Activated CD4-positive, CD25-positive, alpha-beta regulatory T cell (primary cell): Measurements from ENCODE around the gene RAB3B.
"Not testable (repeated sequence)": the region's sequence is repeated elsewhere in the genome, so short reads cannot be mapped to it uniquely, and the experiment has no call there.

ENCODE experiments used
- DNase-seq, 4 experiments: peaks; one replicate each; lab custom pipeline; 2025; lab: John Stamatoyannopoulos, UW

The RAB3B gene

DNA sequence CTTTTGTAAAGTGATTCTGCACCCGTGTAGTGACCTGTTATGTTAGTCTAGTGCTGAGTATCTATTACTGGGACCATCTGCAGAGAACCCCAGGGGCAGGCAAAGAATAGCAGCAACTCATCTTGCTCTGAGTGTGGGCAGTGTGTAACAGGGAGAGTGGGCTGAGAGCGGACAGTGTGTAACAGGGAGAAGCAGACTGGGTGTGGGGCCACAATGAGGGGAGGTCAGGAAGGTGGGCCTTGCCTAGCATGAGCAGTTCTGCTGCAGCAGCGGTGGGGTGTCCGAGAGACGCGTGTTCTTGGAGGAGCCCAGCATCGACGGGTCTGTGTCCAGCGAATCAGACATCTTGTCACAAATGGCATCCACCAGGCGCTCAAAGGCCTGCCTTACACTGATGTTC is 70.8 kb downstream of the RAB3B start:
- DNase-seq, result no peak

DNA sequence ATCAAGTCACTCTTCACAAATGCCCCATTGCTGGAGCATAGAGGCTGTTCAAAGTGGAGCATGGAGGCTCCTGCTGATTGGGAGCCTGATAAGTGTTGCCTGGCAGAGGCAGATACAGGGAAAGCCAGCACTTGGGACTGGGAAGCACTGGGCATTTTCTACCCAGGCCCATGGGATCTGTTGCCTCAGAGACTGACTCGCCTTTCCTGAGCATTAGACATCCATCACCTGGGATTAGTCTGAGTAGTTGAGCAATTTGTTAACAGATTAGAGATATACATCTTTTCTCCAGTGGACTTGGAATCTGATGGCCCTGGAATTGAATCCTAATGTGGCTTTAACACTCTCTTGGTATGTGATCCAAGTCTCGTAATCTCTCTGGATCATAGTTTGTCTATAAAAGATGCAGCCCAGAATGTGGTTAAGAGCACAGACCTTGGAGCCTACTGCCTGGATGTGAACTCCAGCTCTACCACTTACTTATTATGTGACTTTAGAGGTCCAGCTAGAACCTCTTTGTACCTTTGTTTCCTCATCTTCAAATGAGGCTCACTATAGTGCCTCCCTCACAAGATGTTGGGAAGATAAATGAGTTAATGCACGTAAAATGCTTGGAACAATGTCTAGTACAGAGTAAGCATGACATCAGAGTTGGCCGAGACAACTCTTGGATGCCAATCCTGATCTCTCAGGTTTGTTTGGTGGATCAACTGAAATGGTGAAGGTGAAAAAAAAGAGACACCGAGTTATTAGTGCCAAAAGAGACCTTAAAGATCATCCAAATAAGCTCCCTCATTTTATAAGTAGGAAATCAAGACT is 73.7 kb downstream of the RAB3B start:
- no peak for DNase-seq

DNA sequence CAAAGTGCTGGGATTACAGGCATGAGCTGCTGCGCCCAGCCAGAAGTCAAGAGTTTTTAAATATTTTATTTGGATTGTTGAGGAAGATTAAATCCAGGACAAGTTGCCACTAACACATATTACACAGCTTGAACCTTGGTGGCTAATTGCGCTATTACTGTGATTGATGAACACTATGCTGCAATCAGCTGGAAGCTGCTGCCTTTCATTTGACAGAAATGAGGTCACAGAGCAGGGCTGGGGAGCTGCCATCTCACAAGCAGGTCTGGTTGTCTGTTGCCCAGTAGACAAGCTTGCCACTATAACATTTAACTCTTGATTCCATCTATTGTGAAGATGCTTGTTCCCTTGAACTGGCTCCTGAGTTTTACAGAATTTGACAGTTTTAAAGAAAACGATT is 74.5 kb downstream of the RAB3B start:
- no peak for DNase-seq

DNA sequence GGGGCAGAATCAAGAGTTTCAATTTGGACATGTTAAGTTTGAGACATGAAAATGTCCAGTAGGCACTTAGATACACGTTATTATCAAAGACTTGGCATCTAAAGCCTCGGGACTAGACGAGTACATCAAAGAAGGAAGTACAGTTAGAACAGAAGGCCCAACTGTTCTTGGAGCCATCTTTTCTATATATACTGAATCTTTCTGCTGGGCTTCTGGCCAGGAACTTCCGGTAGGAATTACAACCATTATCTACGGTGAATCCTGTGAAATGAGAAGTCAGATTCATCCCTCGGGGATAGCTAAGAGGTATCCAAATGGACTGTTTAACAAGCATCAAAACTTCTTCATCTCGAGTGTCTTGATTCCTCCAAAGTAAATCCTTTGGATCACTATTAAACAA is 77.6 kb downstream of the RAB3B start:
- DNase-seq, result no peak

DNA sequence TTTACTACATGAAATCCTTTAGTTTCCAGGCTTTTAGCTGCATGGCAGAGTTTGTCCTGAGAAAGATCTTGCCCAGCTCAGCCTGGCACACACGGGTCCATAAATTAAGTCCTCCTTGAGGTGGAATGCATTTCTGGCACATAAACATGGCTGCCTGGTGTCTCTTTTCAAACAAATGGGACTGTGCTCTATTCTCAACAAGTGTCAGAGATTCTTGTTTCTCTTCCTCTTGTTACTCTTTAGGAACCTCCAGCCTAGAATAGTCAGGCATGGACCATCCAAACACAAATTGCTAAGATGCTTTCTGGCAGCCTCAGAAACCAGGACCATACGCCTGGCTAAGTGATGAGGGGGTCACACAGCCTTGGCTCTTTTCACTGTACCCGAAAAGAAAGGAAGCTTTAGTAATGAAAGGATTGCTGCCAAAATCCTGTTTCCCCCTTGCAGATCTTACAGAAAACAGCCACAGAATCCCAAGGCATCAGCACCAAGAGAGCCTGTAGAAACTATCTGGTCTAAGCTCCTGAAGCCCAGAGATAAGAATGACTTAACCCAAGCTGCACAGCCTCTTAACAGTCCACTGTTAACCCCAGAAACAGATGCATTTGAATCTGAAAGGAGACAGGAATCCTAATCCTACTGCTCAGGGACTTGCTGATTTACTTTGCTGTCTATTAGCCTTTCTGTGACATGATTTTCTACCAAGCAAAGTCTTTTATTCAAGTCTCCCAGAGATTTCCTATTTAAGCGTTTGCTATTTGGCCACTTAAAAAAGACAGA is 80.1 kb downstream of the RAB3B start:
- DNase-seq, result no peak

DNA sequence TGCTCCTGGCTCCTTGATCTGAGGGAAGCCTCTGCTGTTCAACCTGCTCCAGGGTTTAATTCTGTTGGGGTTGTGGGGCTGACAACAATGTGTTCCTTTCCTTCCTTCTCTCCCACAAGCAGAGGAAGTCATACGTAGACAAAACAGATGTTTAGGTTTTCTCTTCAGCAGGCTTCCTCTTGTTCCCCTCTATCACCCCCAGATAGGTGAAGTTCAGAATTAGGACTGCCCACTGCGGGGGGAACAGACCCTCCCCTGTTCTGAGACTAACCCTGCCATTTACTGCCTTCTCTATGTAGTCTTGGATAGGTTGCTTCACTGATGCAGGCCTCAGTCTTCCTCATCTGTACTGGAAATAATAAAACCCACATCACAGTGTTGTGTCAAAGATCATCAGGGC is 82.0 kb downstream of the RAB3B start:
- no peak for DNase-seq

DNA sequence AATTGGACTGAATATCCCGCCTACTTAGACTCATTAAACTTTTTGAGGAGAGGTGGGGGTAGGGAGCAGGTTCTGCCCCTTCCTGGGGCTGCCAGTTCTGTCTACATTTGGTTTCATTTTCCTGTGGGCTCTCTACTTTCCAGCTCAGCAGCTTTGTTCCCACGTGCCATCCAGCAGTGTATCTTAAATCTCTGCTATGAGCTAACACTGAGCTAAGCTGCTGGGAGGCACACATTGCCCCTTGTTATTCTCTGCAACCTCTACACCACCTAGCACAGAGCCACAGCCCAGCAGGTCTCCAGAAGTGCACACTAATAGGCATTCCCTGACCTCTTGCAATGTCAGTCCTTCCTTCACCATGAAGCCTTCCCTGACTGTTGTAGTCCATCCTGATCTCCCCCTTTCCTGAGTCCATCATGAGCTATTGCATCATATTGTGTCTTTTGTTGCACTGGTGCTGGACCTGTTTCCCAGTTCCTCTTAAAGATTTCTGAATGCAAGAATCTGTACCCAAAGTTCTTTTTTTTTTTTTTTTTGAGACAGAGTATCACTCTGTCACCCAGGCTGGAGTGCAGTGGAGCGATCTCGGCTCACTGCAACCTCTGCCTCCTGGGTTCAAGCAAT is 83.3 kb downstream of the RAB3B start:
- DNase-seq, result no peak

DNA sequence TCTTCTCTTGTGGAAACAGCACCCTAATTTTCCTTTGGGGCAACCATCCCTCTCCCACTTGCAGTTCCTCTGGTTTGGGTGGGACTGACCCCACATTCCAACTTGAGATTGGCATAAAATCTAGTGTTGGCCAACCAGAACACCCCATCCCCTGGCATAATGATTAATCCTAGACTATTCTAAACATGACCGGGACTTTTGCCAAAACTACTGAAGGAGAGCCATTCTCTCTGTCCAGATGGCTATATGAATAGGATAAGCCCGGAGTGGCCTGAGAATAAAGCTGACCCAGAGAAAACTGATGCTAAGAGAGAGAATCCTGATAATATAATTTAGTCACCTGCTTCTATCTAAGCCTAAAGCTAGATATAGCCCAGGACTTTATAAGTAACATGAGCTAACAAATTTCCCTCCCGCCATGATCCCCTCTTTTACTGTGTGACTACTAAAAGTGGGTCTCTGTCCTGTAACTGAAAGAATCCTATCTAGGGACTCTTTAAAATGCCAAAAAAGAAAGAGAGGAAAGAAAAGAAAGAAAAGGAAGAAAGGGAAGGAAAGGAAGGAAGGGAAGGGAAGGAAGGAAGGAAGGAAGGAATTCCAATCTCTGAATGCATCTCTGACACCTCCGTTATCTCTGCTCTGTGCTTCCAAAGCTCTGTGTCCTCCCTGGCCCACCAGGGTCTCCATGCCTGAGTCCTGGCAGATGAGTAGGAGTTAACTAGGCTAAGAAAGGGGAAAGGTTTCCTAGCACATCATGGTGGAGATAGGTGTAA is 84.0 kb downstream of the RAB3B start:
- DNase-seq, result no peak

DNA sequence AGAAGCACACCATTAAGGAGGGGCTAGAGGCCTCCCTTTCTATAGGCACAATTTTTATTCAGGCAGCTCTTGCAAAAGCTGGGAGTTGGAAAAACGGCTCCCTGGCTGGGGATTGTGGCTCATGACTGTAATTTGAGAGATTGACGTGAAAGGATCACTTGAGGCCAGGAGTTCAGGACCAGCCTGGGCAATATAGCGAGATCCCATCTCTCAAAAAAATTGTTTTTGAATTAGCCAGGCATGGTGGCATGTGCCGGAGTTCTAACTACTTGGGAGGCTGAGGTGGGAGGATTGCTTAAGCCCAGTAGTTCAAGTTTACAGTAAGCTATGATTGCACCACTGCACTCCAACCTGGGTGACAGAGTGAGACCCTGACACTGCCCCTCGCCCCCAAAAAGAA is 88.0 kb downstream of the RAB3B start:
- no peak for DNase-seq

DNA sequence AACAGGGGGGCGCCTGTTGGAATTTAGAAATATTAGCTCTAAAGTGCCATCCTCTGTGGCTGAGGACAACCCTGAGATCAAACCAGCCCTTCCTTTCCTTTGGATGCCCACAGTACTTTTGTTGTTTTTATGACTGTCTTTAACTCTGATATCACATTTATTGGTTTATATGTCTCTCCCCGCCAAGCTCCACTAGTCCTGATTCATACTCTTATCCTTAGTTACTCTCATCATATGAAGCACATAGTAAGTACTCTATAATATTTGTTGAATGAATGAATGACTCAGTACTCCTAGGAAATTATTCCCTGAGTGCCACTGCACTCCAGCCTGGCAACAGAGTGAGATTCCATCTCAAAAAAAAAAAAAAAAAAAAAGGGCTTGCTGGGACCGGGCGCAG is 89.3 kb downstream of the RAB3B start:
- no peak for DNase-seq

DNA sequence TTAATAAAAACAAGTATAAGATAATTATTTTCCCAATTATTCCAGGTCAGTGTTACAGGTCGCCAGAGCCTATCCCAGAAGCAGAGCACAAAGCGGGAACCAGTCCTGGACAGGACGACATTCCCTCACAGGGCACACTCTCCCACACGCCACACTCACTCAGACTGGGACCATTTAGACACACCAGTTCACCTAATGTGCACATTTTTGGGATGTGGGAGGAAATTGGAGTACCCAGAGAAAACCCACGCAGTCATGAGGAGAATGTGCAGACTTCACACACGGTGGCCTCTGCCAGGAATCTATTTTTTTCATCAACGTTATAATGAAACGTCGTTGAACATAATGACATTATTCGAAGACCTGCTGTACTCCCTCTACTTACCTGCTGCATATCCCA is 91.5 kb downstream of the RAB3B start:
- DNase-seq, result no peak

DNA sequence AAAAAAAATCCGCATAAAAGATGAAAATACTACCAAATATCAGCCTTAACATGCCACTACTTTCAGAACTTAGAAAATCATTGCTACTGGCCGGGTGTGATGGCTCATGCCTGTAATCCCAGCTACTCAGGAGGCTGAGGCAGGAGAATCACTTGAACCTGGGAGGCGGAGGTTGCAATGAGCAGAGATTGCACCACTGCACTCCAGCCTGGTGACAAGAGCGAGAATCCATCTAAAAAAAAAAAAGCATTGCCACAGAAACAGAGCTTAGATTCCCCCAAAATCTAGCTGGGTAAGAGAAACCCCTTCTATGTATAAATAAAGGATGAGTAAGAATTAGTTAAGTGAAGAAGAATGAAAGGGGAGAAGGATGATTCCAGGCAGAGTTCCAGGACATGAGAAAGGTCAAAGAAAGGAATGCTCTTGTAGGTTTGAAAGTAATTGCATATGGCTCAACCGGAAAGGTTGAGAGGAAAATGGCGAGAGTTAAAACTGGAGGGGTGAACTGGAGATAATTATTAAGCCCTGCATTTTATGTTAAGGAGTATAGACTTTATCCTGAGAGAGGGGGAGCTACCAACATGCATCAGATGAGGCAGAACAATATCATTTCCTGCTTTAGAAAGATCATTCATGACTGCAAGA is 92.3 kb downstream of the RAB3B start:
- DNase-seq, result no peak

DNA sequence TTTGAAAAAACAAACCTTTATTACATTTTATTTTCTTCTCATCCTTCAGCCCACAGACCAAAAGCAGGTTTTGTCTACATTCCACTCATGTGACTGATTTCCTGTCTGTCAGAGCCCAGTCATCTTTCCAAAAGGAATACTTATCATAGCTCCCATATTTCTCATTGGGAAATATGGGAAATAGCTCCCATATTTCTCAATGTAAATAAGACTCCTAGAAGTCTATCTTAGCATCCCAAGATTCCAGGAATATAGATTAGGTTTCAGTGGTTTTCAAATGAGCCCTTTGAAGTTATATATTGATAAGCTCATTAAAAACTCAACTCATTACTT is 92.8 kb downstream of the RAB3B start:
- DNase-seq, result no peak

DNA sequence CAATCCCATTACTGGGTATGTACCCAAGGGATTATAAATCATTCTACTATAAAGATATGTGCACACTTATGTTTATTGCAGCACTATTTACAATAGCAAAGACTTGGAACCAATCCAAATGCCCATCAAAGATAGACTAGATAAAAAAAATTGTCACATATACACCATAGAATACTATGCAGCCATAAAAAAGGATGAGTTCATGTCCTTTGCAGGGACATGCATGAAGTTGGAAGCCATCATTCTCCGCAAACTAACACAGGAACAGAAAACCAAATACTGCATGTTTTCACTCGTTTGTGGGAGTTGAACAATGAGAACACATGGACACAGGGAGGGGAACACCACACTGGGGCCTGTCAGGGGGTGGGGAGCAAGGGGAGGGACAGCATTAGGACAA is 95.8 kb downstream of the RAB3B start:
- not testable (repeated sequence) for DNase-seq

DNA sequence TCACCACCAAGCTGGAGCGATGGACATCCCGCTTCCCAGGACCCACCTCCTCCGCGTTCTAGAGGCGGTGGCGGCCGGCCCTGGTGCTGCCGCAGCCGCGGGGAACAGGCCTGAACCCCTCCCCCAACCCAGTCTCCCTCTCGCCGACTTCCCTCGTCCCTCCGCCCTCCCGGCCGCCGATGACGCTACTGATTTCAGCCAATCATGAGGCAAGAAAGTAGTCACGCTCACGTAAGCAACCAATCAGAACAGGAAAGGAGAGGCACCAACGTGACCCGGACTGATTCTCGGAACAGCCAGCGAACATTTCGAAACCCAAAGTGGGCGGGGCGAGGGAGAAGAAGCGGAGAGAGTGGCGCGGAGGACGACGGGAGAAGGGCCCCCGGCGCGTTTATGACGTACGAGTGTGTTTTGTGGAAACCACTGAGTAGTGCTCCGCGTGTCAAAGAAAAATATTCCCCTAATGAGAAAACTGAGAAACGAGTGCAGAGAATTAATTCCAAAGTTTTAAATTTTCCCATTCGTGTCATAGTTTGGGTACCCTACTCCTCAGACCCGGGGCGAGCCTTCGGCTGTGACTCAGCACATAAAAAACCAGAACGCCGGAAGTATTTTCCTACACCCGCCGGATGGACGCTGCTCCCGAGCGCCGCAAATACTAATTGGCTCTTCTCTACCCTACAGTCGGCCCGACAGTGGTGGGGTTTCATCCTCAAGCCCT is 111.7 kb downstream of the RAB3B start, which contains the start of gene NRDC:
Gene NRDC, minus strand, starts transcription at position 112 of the 721 bp plus-strand sequence. CDS start 112 bp downstream, outside the sequence.
- peak; percentile 96 to 99 (median 98) for DNase-seq

DNA sequence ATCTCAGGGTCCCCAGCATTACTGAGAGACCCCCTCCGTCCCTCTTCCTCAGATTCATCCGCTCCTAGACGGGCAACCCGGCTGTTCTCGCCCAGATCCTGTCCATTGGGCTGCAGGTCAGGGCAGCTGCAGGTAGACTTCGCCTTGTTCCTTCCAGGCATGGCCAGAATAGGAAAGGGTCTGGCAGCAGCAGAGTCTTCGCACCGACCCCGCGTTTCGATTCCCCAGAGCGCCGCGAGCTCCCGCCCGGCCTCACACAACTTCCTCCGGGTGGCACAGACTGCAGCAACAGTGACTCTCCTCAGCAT is 112.2 kb downstream of the RAB3B start:
- no peak for DNase-seq

DNA sequence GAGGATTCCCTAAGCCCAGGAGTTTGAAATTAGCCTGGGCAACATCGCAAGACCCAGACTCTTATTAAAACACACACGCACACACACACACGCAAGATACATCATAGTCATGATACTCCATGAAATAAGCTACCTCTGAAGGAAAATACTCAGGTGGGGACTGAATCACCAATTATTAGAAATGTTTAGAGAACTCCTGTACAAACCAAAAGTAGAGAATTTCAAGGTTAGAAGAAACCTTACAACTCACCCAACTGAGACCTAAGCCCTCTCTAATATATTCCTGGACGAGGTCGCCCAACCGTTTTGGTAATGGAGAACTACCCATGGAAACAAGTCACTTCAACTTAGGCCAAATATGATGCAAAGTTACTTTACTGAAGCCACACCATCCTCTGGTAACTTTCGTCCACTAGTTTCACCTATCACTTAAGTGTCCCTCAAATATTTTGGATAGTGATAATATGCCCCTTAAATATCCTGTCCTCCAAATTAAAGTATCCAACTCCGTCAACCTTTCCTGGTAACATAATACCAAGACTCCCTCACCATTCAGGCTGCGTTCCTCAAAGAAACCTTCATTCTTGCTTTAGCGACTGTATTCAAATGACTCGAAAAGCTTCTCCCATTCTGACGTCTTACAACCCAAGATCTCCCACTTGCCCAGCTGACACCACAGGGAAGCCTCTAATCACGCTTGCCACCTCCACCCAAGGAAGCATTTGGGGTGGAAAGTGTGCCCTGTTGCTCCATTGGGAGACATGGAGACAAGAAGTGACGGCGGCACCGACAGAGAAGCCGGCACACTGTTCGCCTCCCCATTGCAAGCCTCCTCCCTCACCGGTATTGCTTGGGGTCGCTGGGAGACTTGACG is 112.8 kb downstream of the RAB3B start:
- DNase-seq, result no peak

DNA sequence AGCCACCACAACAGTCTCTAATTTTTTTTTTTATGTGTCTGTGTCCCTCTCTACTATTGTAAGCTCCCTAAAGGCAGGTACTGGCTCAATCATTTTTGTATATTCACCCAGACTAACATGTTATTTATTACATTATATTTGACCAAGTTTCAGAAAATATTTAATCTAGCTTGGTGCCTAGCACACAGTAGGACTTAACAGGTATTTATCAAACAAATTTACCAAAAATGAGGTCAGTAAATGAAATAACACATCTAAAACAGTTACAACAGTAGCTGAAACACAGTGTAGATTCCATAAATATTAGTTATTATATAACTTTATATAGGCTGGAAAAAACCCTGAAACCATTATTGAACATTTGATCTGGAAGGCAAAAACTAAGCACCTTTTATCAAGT is 114.7 kb downstream of the RAB3B start:
- no peak for DNase-seq

DNA sequence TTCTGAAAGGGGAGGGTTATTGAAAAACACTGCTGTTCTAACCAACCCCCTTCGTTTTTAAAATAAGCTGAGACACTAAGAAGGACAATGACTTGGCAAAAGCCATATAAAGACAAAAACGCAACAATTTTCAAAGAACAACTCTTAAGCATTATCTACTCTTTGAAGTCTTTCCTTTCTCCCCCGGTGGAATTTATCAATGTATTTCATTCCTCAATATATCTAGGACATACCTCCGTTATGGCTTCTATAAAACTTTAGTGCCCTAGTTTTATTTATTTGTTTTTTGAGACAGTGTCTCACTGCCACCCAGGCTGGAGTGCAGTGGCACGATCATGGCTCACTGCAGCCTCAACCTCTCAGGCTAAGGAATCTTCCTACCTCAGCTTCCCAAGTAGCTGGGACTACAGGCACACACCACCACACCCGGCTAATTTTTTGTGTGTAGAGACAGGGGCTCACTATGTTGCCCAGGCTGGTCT is 115.2 kb downstream of the RAB3B start:
- no peak for DNase-seq

DNA sequence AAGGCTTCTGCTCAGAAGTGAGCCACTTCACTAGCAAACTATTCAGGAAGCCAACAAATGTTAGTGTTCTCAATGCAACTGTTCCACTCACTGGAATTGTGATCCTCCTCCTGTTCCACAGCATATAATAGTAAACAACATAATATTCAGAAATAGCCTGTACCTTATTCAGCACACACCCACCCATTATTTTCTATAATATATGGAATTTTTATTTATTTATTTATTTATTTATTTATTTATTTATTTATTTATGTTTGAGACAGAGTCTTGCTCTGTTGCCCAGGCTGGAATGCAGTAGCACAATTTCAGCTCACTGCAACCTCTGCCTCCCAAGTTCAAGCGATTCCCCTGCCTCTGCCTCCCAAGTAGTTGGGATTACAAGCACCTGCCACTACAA is 117.2 kb downstream of the RAB3B start:
- DNase-seq, result not testable (repeated sequence)
